Left ventricle myocardium inferior (tissue), 1 donor: Measurements from ENCODE around the gene SLC12A9. TPM values are rescaled to one million over a fixed set of nuclear protein-coding genes. Genes with fewer than 3 reads are reported as not detected.

Experiments
- DNase-seq: peaks from one replicate; pipeline ENCODE4 v3.0.0-alpha.2; 2020
- H3K27ac ChIP-seq: fragments of 200-600 bp; replicated peaks from 2 replicates; pipeline ENCODE4 v1.8.0; 2021
- H3K27me3 ChIP-seq: fragments of 200-600 bp; 2 replicates; pipeline ENCODE4 v1.8.0; 2021; ENCODE audit warnings: low read depth
- H3K36me3 ChIP-seq: fragments of 200-600 bp; 2 replicates; pipeline ENCODE4 v1.8.0; 2021
- H3K4me1 ChIP-seq: fragments of 200-600 bp; 2 replicates; pipeline ENCODE4 v1.8.0; 2021
- H3K4me3 ChIP-seq: fragments of 200-600 bp; 2 replicates; pipeline ENCODE4 v1.8.0; 2021; ENCODE audit warnings: mild to moderate bottlenecking, moderate library complexity
- H3K9me3 ChIP-seq: fragments of 200-600 bp; replicated peaks from 2 replicates; pipeline ENCODE4 v1.8.0; 2021
- intact Hi-C: fragments of 100-400 bp; cut with micrococcal nuclease; formaldehyde crosslinking; loops from one replicate; pipeline ENCODE4 v1.11.0; 2022
- total RNA-seq: library from RNA; stranded (reverse); fragmentation: NEBNext Ultra II Directional; extraction: Animal tissue kit (Norgen Biotek cat#: 25700); gene quantifications from one replicate; pipeline ENCODE4 v1.2.1, GENCODE V29; 2021
- TF ChIP-seq, protein P1 (sequence below): fragments of 200-600 bp; IDR thresholded peaks from 2 replicates; pipeline ENCODE4 v1.8.0; 2021; ENCODE audit warnings: antibody characterized with exemption, mild to moderate bottlenecking, borderline replicate concordance
- donor health status: DM: no; HTN: yes; CAD: no; lungs with severe emphysema.

Gene SLC12A9
- total RNA-seq, 1 donor from 2014 or later, result 10.9 TPM

DNA sequence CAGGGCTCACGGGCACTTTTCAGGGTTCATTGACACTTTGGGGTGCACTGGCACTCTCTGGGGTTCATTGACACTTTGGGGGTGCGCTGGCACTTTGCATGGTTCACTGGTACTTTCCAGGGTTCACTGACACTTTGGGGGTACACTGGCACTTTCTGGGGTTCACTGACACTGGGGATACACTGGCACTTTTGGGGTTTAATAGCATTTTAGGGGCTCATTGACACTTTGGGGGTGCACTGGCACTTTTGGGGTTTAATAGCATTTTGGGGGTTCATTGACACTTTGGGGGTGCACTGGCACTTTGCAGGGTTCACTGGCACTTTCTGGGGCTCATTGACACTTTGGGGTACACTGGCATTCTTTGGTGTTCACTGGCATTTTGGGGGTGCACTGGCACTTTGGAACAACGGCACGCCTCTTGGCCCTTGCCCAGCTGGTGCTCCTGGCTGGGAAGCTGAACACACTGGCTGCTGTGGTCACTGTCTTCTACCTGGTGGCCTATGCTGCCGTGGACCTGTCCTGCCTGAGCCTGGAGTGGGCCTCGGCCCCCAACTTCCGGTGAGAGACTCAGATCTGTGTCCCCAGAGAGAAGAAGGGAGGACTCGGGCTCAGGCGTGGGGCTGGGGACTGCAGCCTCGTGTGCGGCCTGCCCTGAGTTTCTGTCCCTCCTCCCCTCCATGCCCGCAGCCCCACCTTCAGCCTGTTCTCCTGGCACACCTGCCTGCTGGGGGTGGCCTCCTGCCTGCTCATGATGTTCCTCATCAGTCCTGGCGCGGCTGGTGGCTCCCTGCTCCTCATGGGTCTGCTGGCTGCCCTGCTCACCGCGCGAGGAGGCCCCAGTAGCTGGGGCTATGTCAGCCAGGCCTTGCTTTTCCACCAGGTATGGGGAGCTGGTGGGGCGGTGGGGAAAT is 8.4 kb downstream of the SLC12A9 start:
- intact Hi-C loops, result no loop called here

DNA sequence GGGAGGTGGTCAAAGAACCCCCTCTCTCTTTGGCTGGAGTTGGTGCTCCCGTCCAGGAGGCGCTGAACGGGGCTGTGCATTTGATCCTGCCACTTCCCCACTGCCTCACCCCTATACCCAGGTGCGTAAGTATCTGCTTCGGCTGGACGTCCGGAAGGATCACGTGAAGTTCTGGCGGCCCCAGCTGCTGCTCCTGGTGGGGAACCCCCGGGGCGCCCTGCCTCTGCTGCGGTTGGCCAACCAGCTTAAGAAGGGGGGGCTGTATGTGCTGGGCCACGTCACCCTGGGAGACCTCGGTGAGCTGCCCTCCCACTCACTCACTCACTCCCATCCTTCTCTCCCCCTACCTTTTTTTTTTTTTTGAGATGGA is 9.1 kb downstream of the SLC12A9 start:
- no peak for DNase-seq
- Histone ChIP-seq H3K27ac (no peak overlapping the region), H3K36me3 (peaks cover 26% of the 10 kb centered on the region), H3K27me3 (no peaks in the 10 kb centered on the region), H3K9me3 (no peaks in the 10 kb centered on the region), H3K4me1 (peaks cover 19% of the 10 kb centered on the region), H3K4me3 (no peak overlapping the region)
- TF ChIP-seq, protein P1, sequence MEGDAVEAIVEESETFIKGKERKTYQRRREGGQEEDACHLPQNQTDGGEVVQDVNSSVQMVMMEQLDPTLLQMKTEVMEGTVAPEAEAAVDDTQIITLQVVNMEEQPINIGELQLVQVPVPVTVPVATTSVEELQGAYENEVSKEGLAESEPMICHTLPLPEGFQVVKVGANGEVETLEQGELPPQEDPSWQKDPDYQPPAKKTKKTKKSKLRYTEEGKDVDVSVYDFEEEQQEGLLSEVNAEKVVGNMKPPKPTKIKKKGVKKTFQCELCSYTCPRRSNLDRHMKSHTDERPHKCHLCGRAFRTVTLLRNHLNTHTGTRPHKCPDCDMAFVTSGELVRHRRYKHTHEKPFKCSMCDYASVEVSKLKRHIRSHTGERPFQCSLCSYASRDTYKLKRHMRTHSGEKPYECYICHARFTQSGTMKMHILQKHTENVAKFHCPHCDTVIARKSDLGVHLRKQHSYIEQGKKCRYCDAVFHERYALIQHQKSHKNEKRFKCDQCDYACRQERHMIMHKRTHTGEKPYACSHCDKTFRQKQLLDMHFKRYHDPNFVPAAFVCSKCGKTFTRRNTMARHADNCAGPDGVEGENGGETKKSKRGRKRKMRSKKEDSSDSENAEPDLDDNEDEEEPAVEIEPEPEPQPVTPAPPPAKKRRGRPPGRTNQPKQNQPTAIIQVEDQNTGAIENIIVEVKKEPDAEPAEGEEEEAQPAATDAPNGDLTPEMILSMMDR, result no peak
- intact Hi-C loops, result no loop called here

More for the DNA sequence above, 8.4 kb downstream of the SLC12A9 start:
- no peak for DNase-seq
- H3K27ac ChIP-seq, result no peak overlapping the region
- H3K4me3 ChIP-seq, result no peak overlapping the region
- peaks cover 26% of the 10 kb centered on the region for H3K36me3 ChIP-seq
- no peaks in the 10 kb centered on the region for H3K27me3 ChIP-seq
- TF ChIP-seq, protein P1, result no peak
- H3K4me1 ChIP-seq, result peaks cover 13% of the 10 kb centered on the region
- H3K9me3 ChIP-seq, result no peaks in the 10 kb centered on the region

DNA sequence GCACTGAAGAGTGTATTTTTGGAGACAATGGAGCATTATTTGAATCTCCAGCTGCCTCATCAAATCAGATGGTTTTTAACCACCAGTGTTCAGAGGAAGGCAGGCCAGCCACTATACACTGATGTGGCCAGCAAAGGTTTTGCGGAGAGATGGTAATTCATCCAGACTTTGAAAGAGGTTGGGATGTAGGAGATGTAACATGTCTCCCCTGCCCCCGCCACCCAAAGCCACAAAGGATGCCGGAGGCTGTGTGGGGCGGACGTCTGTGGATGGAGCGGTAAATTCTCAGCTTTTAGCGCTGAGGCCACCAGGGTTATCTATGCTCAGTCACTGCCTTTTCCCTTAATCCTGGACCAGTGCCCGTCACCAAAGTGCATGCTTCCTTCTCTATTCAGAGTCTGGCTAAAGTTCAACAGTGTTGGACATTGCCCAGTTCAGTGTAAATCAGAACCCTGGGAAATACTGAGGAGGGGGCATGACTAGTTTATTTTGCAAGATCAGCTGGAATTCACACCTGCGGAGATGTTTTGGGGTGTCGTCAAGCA is 11.0 kb downstream of the SLC12A9 start:
- Histone ChIP-seq H3K9me3 (no peaks in the 10 kb centered on the region), H3K4me1 (peaks cover 38% of the 10 kb centered on the region), H3K27me3 (no peaks in the 10 kb centered on the region), H3K27ac (no peak overlapping the region), H3K36me3 (peaks cover 26% of the 10 kb centered on the region), H3K4me3 (no peak overlapping the region)
- intact Hi-C loops, result no loop called here
- TF ChIP-seq, protein P1, result no peak
- no peak for DNase-seq

DNA sequence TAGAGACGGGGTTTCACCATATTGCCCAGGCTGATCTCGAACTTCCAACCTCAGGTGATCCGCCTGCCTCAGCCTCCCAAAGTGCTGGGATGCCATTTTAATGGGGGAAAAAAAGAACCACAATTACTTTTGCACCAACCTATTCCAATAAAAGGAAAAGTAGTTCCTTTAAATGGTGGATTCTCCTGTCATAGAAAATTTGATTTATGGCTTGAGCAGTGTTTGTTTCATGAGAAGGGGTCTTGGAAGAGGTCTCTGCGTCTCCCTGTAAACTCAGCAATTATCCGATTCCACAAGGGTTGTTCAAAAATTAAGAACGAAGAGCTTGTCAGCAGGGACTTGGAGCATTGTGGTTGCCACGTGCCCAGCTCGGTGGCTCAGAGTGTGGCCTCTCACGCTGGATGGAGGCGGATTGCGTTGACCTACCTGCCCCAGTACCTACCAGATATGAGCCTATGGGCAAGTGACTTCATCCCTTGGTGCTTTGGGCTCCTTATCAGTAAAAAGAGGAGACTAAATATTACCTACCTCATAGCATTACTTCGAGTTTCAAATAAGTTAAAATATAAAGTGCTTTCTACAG is 11.8 kb downstream of the SLC12A9 start:
- H3K27ac ChIP-seq, result no peak overlapping the region
- peaks cover 22% of the 10 kb centered on the region for H3K36me3 ChIP-seq
- no peaks in the 10 kb centered on the region for H3K9me3 ChIP-seq
- intact Hi-C loops, result no loop called here
- H3K4me3 ChIP-seq, result no peak overlapping the region
- H3K27me3 ChIP-seq, result no peaks in the 10 kb centered on the region
- DNase-seq, result no peak
- TF ChIP-seq, protein P1, result no peak
- peaks cover 47% of the 10 kb centered on the region for H3K4me1 ChIP-seq

DNA sequence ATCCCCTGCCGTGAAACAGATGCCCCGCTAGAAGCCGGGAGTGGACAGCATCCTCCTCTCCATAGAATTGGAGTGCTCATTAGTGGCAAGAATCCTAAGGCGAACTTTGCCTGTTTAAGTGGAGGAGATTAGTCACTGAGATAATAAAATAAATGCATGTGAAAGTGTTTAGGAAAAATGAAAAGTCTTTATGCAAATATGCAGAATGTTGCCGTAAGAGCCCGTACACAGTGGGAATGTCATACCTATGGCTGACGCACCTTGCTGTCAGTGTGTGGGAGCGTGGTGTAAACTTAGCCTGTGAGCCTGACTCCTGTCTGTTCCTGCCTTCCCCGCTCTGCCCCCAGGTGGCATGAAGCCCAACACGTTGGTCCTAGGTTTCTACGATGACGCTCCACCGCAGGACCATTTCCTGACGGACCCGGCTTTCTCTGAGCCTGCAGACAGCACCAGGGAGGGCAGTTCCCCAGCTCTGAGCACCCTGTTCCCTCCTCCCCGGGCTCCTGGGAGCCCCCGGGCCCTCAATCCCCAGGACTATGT is 12.9 kb downstream of the SLC12A9 start:
- Histone ChIP-seq H3K36me3 (peaks cover 19% of the 10 kb centered on the region), H3K27me3 (no peaks in the 10 kb centered on the region), H3K4me3 (no peak overlapping the region), H3K9me3 (no peaks in the 10 kb centered on the region), H3K4me1 (peaks cover 47% of the 10 kb centered on the region), H3K27ac (peak overlapping the region; percentile 91)
- DNase-seq, result no peak
- TF ChIP-seq, protein P1, result no peak
- intact Hi-C loops, result no loop called here
